HepG2 (cell line): ENCODE measurements around the gene CAPN13. TPM values are rescaled to one million over a fixed set of nuclear protein-coding genes. Genes with fewer than 3 reads are reported as not detected.

ENCODE experiments used
- ARID4A ChIP-seq: sonication (generic); formaldehyde crosslinking; IDR thresholded peaks from 2 replicates; pipeline ENCODE4 v1.5.0; 2020; ENCODE audit warnings: mild to moderate bottlenecking, missing genetic modification reagents, borderline replicate concordance
- HOMEZ ChIP-seq: IDR thresholded peaks from 2 replicates; pipeline ENCODE4 v1.6.1; 2016; ENCODE audit warnings: low read depth
- HOXA9 ChIP-seq: sonication (generic); formaldehyde crosslinking; IDR thresholded peaks from 2 replicates; pipeline ENCODE4 v1.8.1; 2022; ENCODE audit warnings: missing genetic modification reagents, mild to moderate bottlenecking, moderate library complexity, borderline replicate concordance
- MATR3 ChIP-seq: sonication (generic); formaldehyde crosslinking; IDR thresholded peaks from 2 replicates; pipeline ENCODE4 v1.4.0; 2020; ENCODE audit warnings: missing genetic modification reagents
- ZBTB10 ChIP-seq: sonication (generic); formaldehyde crosslinking; IDR thresholded peaks from 2 replicates; pipeline ENCODE4 v1.4.0; 2020; ENCODE audit warnings: missing genetic modification reagents, borderline replicate concordance
- ZC3H13 ChIP-seq: sonication (generic); formaldehyde crosslinking; IDR thresholded peaks from 2 replicates; pipeline ENCODE4 v1.8.1; 2023; ENCODE audit warnings: mild to moderate bottlenecking, missing genetic modification reagents, moderate library complexity
- ZNF253 ChIP-seq: sonication (generic); formaldehyde crosslinking; IDR thresholded peaks from 2 replicates; pipeline ENCODE4 v1.8.0; 2022; ENCODE audit warnings: mild to moderate bottlenecking, missing genetic modification reagents, borderline replicate concordance
- ZNF607 ChIP-seq: sonication (generic); formaldehyde crosslinking; IDR thresholded peaks from 2 replicates; pipeline ENCODE4 v1.5.1; 2020; ENCODE audit warnings: missing genetic modification reagents, mild to moderate bottlenecking, borderline replicate concordance
- ZNF639 ChIP-seq: conservative IDR thresholded peaks from 2 replicates; pipeline ENCODE4 v1.6.1; 2018; ENCODE audit warnings: missing genetic modification reagents
- ZNF713 ChIP-seq: sonication (generic); formaldehyde crosslinking; IDR thresholded peaks from 2 replicates; pipeline ENCODE4 v1.4.0; 2020; ENCODE audit warnings: mild to moderate bottlenecking, missing genetic modification reagents
- polyA plus RNA-seq, 8 experiments: library from polyadenylated mRNA; depleted of rRNA in 3 of 8; stranded (reverse) in 7 of 8; unstranded in 1 of 8; fragments of >200 nt; fragmentation: Illumina TruSeq in 4 of 8; extraction: Trizol in 4 of 8; gene quantifications; 2 replicates each; pipeline versions ENCODE4 v1.2.1 to v1.2.3, GENCODE V29; 2011 to 2016; ENCODE audit warnings: low read depth in 4 of 8, missing spikeins in 1 of 8, mixed read lengths in 1 of 8; ENCODE audit not compliant: insufficient read depth in 1 of 8
- total RNA-seq, 5 experiments: library from RNA; depleted of rRNA; stranded (reverse); fragments of >200 nt; fragmentation: Illumina TruSeq; extraction: Trizol; gene quantifications; 2 replicates each; pipeline ENCODE4 v1.2.3, GENCODE V29; 2016; ENCODE audit warnings: low read depth in 1 of 5

Gene CAPN13
- total and polyA plus RNA-seq, 2 of the 13 experiments (the other 11 are each of a cell fraction or from before 2014, with no cell fraction given) = not detected

GRCh38 chr2:30792521-30792920 lies 14.7 kb downstream of the CAPN13 start (continued):
- TF ChIP-seq ZNF713 (CRISPR knock-in tag) (no peak), ZNF607 (CRISPR knock-in tag) (no peak), ARID4A (CRISPR knock-in tag) (no peak), HOMEZ (CRISPR knock-in tag) (no peak), ZNF639 (CRISPR knock-in tag) (no peak), ZC3H13 (CRISPR knock-in tag) (no peak), HOXA9 (CRISPR knock-in tag) (no peak), ZNF253 (CRISPR knock-in tag) (no peak), ZBTB10 (CRISPR knock-in tag) (no peak), MATR3 (CRISPR knock-in tag) (no peak)
